ENCODE results near the gene NBPF1. TPM values are rescaled to one million over a fixed set of nuclear protein-coding genes. Genes with fewer than 3 reads are reported as not detected.
A peak's percentile ranks its signal among the peaks of the same experiment; 100 is the strongest.
"Not testable (repeated sequence)": the region's sequence is repeated elsewhere in the genome, so short reads cannot be mapped to it uniquely, and the experiment has no call there.

Gene NBPF1
- polyA plus RNA-seq, 1 experiment = 36.6 TPM

DNA sequence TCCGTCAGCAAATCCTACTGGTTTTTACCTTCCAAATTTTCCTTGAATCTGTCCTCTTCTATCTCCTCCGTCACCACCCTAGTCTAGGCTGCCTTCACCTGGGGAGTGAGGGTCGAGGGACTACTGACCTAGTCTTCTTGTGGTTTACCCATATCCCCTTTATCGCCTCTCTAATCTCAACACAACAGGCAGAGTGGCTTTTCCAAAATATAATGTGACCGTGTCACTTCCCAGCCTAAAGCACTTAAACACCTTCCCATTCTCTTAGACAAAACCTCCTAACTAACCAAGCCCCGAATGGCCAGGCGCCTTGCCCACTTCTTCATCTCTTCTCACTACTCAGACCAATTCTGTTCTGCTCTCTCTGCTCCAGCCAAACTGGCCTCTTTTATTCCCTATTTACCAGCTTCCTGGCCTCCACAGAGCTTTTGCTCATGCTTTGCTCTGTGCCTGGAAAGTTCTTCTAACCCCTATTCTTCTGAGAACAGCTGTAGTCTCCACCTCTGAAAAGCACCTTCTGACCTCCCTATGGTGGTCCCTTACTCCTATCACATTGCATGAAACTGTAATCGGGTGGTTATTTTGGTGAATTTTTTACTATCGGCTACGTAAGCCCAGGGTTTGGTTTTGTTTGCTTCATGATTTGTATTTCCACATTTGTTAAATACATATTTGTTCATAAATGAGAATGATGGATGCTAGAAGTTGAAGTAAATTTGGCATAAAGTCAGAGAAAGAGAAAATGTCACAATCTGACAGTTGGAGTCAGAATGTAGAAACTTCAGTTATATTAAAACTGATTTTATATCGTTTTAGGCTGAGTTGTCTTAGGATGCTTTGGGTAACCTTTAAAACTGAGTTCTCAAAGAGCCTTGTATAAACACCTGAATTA lies 1.2 kb upstream of the NBPF1 start:
- no peak for DNase-seq (ENCODE audit: low read depth, low spot score)
- Histone ChIP-seq H3K27ac (ENCODE audit: low read depth, low read length) (no peak overlapping the region), H3K9me3 (ENCODE audit: control insufficient read depth, insufficient read depth, low read length) (no peaks in the 10 kb centered on the region; the same call in 1 of the 2 replicates), H3K4me3 (ENCODE audit: low read depth, low read length) (no peak overlapping the region), H3K27me3 (ENCODE audit: control insufficient read depth, insufficient read depth, low read length) (no peaks in the 10 kb centered on the region)
- TF ChIP-seq, protein P1, sequence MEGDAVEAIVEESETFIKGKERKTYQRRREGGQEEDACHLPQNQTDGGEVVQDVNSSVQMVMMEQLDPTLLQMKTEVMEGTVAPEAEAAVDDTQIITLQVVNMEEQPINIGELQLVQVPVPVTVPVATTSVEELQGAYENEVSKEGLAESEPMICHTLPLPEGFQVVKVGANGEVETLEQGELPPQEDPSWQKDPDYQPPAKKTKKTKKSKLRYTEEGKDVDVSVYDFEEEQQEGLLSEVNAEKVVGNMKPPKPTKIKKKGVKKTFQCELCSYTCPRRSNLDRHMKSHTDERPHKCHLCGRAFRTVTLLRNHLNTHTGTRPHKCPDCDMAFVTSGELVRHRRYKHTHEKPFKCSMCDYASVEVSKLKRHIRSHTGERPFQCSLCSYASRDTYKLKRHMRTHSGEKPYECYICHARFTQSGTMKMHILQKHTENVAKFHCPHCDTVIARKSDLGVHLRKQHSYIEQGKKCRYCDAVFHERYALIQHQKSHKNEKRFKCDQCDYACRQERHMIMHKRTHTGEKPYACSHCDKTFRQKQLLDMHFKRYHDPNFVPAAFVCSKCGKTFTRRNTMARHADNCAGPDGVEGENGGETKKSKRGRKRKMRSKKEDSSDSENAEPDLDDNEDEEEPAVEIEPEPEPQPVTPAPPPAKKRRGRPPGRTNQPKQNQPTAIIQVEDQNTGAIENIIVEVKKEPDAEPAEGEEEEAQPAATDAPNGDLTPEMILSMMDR (IDR thresholded peaks at IDR 0.05; ENCODE audit: low read depth, low read length) = no peak
- ChIA-PET POLR2A (no interaction called here), CTCF (no interaction called here)

DNA sequence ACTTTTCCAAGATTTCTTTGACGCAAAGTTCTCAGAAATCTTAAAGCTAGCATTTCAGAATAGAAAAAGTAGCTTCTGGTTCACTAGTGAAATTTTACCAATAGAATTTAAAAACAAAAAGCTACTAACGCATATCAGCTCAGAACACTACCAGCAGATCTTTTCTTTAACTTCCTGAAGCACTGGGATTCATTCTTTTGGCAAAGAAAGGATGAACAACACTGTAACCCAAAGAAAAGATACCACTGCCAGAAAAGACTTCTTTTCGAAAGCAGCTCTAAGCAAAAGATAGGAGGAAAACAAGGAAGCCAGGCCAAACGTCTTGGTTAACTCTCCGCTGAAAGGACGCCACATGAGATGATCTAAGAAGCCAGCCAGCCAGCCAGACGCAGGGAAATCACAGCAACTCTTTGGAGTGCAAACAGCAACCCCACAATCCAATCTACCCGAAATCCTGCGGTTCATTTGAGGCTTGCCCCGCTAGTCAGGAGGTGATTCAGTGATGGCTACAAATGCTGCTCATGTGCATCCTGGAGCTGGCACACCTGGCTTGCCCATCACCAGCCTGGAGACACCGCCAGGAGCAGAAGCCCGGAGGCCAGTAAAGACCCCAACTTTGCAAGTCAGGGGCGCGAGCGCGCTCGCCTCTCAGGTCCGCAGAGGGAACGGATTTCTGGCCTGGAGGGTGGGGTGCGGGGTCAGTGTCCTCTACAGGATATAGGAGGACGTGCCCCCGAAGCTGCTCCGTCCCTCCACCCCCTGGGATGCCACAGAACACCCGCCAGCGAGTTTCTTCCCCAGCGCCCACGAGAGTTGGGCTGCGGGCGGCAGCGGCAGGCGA lies 812 bp downstream of the NBPF1 start:
- peak; percentile 72 for DNase-seq (ENCODE audit: low read depth, low spot score)
- ChIA-PET POLR2A (interaction anchor here (1.0 to 1.4 kb wide), 3 partner anchors 9 to 99 kb away, joined by 3 to 6 read pairs (median 5); no protein-coding TSS in a partner anchor), CTCF (interaction anchor here (0.7 to 5.5 kb wide), 9 partner anchors 9 to 348 kb away, joined by 3 to 75 read pairs (median 4); no protein-coding TSS in a partner anchor)
- Histone ChIP-seq H3K27me3 (ENCODE audit: control insufficient read depth, insufficient read depth, low read length) (no peaks in the 10 kb centered on the region), H3K9me3 (ENCODE audit: control insufficient read depth, insufficient read depth, low read length) (no peaks in the 10 kb centered on the region; the same call in 1 of the 2 replicates), H3K27ac (ENCODE audit: low read depth, low read length) (peak overlapping the region; percentile 42), H3K4me3 (ENCODE audit: low read depth, low read length) (peak overlapping the region; percentile 80)
- TF ChIP-seq, protein P1 (IDR thresholded peaks at IDR 0.05; ENCODE audit: low read depth, low read length) = no peak

DNA sequence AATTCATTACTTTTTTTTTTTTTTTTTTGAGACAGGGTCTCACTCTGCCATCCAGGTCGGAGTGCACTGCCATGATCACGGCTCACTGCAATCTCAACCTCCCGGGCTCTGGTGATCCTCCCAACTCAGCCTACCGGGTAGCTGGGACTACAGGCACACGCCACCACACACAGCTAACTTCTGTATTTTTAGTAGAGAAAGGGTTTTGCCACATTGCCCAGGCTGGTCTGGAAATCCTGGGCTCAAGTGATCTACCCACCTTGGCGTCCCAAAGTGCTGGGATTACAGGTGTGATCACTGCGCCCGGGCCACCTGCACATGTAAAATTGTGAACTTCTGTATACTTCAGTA lies 1.4 kb downstream of the NBPF1 start:
- Histone ChIP-seq H3K4me3 (ENCODE audit: low read depth, low read length) (peak overlapping the region; percentile 80), H3K27ac (ENCODE audit: low read depth, low read length) (peak overlapping the region; percentile 25)
- ChIA-PET POLR2A (interaction anchor here (1.0 to 1.4 kb wide), 3 partner anchors 9 to 98 kb away, joined by 3 to 6 read pairs (median 5); no protein-coding TSS in a partner anchor), CTCF (interaction anchor here (0.7 to 5.5 kb wide), 8 partner anchors 10 to 348 kb away, joined by 3 to 75 read pairs (median 5); no protein-coding TSS in a partner anchor)
- not testable (repeated sequence) for H3K9me3 ChIP-seq (ENCODE audit: control insufficient read depth, insufficient read depth, low read length); DNase-seq (ENCODE audit: low read depth, low spot score); H3K27me3 ChIP-seq (ENCODE audit: control insufficient read depth, insufficient read depth, low read length)

DNA sequence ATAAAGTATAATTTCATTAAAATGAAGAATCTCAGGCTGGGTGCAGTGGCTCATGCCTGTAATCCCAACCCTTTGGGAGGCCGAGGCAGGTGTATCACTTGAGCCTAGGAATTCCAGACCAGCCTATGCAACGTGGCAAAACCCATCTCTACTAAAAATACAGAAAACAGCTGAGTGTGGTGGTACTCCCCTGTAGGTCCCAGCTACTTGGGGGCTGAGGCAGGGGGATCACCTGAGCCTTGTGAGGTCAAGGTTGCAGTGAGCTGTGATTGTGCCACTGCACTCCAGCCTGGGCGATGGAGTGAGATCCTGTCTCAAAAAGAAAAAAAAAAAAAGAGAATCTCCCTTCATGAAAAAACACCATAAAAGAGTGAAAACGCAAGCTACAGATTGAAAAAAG lies 2.2 kb downstream of the NBPF1 start:
- DNase-seq (ENCODE audit: low read depth, low spot score); H3K27ac ChIP-seq (ENCODE audit: low read depth, low read length); H3K27me3 ChIP-seq (ENCODE audit: control insufficient read depth, insufficient read depth, low read length); H3K9me3 ChIP-seq (ENCODE audit: control insufficient read depth, insufficient read depth, low read length); H3K4me3 ChIP-seq (ENCODE audit: low read depth, low read length): not testable (repeated sequence)
- ChIA-PET POLR2A (interaction anchor here (1.4 kb wide), 1 partner anchor 10 kb away, joined by 6 read pairs; no protein-coding TSS in a partner anchor), CTCF (interaction anchor here (1.6 to 5.5 kb wide), 3 partner anchors 11 to 19 kb away, joined by 7 to 75 read pairs (median 9); no protein-coding TSS in a partner anchor)

DNA sequence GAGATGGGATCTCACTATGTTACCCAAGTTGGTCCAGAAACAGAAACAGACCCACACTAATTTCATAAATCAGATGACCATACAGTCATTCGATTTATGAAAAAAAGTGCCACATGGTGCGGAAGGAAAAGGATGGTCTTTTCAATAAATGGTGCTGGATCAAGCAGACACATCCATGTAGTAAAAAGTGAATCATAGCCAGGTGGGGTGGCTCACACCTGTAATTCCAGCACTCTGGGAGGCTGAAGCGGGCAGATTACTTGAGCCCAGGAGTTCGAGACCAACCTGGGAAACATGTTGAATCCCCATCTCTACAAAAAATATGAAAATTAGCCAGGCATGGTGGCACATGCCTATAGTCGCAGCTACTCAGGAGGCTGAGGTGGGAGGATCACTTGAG lies 2.8 kb downstream of the NBPF1 start:
- POLR2A ChIA-PET; H3K4me3 ChIP-seq (ENCODE audit: low read depth, low read length); H3K9me3 ChIP-seq (ENCODE audit: control insufficient read depth, insufficient read depth, low read length); H3K27ac ChIP-seq (ENCODE audit: low read depth, low read length); H3K27me3 ChIP-seq (ENCODE audit: control insufficient read depth, insufficient read depth, low read length); DNase-seq (ENCODE audit: low read depth, low spot score): not testable (repeated sequence)
- CTCF ChIA-PET = interaction anchor here (5.5 kb wide), 1 partner anchor 11 kb away, joined by 75 read pairs; no protein-coding TSS in a partner anchor

DNA sequence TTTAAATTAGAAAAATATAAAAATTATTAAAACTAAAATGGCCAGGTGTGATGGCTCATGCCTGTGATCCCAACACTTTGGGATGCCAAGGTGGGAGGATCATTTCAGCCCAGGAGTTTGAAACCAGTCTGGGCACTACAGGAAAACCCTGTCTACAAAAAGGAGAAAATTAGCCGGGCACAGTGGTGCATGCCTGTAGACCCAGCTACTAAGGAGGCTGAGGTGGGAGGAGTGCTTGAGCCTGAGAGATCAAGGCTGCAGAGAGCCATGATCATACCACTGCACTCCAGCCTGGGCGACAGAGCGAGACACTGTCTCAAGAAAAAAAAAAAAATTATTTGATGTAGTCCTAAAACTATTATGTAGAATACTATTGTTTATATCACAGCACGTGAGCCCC lies 3.6 kb downstream of the NBPF1 start:
- POLR2A ChIA-PET; H3K27me3 ChIP-seq (ENCODE audit: control insufficient read depth, insufficient read depth, low read length); DNase-seq (ENCODE audit: low read depth, low spot score); H3K4me3 ChIP-seq (ENCODE audit: low read depth, low read length); H3K9me3 ChIP-seq (ENCODE audit: control insufficient read depth, insufficient read depth, low read length); H3K27ac ChIP-seq (ENCODE audit: low read depth, low read length): not testable (repeated sequence)
- CTCF ChIA-PET = interaction anchor here (1.6 to 5.5 kb wide), 3 partner anchors 12 to 17 kb away, joined by 6 to 75 read pairs (median 7); no protein-coding TSS in a partner anchor
